Body of pancreas (tissue), 4 donors: ENCODE data around the gene ATF7. TPM values are rescaled to one million over a fixed set of nuclear protein-coding genes. Genes with fewer than 3 reads are reported as not detected.

ENCODE experiments used
- ATAC-seq: fragments of 150-250 bp; one replicate; pipeline ENCODE4 v1.9.1; 2016
- DNase-seq, 4 donors: peaks; one replicate each; pipeline ENCODE4 v3.0.0-alpha.2; 2019
- H3K27ac ChIP-seq, 4 donors: fragments of 200-600 bp; sonication (generic); 1 replicate in 3 of 4; 2 replicates in 1 of 4; pipeline versions ENCODE4 v1.5.1 to v1.6.1; 2016 to 2019; ENCODE audit warnings: mild to moderate bottlenecking in 1 of 4, mixed read lengths in 1 of 4, moderate library complexity in 1 of 4
- H3K27me3 ChIP-seq, 2 donors: fragments of 200-600 bp; sonication (generic); one replicate each; pipeline ENCODE4 v1.6.0; 2016; ENCODE audit warnings: mild to moderate bottlenecking in 1 of 2
- H3K36me3 ChIP-seq, 2 donors: fragments of 200-600 bp; sonication (generic); replicated peaks in 1 of 2; 2 replicates each; pipeline ENCODE4 v1.5.1; 2016; ENCODE audit warnings: low read depth in 2 of 2; ENCODE audit not compliant: insufficient read depth in 1 of 2
- H3K4me1 ChIP-seq: fragments of 200-600 bp; sonication (generic); one replicate; pipeline ENCODE4 v1.6.0; 2016
- H3K4me3 ChIP-seq, 2 donors: fragments of 200-600 bp; sonication (generic); 1 replicate in 1 of 2; 2 replicates in 1 of 2; pipeline ENCODE4 v1.5.1; 2016 to 2019
- H3K9me3 ChIP-seq, 3 donors: fragments of 200-600 bp; sonication (generic); 1 replicate in 2 of 3; 2 replicates in 1 of 3; pipeline ENCODE4 v1.5.1; 2016
- POLR2A ChIP-seq, 3 donors: fragments of 450-650 bp; IDR thresholded peaks; one replicate each; pipeline ENCODE4 v1.6.1; 2016; ENCODE audit warnings: antibody characterized with exemption in 3 of 3, mild to moderate bottlenecking in 2 of 3
- WGBS, 2 donors: methylation state at CpG; one replicate each; pipeline ENCODE4 v1.1.5; 2017; 5-methylcytosine and 5-hydroxymethylcytosine counted together
- intact Hi-C: fragments of 100-400 bp; cut with DNase I; formaldehyde crosslinking; loops from one replicate; pipeline ENCODE4 v1.15.1; 2023
- total RNA-seq, 2 donors: library from RNA; depleted of rRNA; stranded (reverse); fragments of >200 nt; gene quantifications; one replicate each; pipeline ENCODE4 v1.1.0, GENCODE V29; 2016
- TF ChIP-seq, protein P1 (sequence below), 7 experiments: fragments of 450-650 bp in 4 of 7; fragments of 200-600 bp in 3 of 7; sonication (generic) in 3 of 7; IDR thresholded peaks; one replicate each; pipeline ENCODE4 v1.5.1; 2016 to 2019; ENCODE audit warnings: antibody characterized with exemption in 7 of 7

Gene ATF7
- total RNA-seq, 2 donors from 2014 or later, result 12.9 to 21.3 TPM

DNA sequence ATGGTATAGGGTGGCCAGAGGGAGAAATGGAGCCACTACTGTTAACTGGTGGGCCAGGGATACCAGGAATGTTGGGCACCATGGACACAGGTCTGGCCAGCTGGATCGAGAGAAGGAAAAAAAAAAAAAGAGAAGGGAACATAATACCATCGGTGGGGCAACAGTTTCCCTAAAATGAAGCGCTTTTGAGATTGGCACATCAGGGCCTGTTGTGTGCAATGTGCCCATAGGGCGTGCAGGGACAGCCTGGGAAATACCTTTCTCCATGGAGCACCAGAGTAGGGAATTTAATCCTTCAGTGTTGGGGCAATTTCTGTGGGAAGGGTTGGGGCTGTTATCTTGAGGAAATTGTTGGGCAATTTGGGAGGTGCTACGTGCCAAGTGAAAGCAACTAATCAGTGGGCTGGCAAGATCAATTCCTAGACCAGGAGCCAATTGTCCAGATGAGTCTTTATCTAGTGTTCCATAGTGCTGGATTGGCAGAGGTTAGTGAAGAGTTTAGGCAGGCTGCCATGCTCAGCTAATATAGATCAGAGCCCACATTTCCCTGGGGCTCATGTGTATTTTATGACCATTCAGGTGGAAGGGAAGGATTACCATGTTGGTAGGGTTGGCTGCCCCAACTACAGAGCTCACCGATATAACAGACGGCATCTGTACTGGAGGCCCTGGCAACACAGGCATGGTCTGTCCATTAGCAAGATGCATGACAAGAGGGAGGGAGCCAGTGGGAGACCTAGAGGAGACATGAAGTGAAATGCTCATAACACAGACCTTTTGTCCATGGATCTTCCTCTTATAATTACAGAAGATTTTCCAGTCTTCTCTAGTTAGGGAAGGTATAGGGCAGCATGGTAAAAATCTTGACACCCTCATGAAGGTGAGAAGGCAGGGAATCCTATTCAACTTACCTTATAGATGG, 93.4 kb downstream of the ATF7 start:
- peaks cover 11 to 44% of the 10 kb centered on the region in 2 donors for H3K36me3 ChIP-seq
- DNase-seq (no peak), ATAC-seq (no peak)
- WGBS, 2 donors, result 87 to 92% methylated on average over 7 of the region's 7 CpGs
- H3K4me3 ChIP-seq, result no peak overlapping the region
- no peaks in the 10 kb centered on the region for H3K9me3 ChIP-seq
- intact Hi-C loops, result no loop called here
- H3K27me3 ChIP-seq, result no peaks in the 10 kb centered on the region
- TF ChIP-seq, protein P1, sequence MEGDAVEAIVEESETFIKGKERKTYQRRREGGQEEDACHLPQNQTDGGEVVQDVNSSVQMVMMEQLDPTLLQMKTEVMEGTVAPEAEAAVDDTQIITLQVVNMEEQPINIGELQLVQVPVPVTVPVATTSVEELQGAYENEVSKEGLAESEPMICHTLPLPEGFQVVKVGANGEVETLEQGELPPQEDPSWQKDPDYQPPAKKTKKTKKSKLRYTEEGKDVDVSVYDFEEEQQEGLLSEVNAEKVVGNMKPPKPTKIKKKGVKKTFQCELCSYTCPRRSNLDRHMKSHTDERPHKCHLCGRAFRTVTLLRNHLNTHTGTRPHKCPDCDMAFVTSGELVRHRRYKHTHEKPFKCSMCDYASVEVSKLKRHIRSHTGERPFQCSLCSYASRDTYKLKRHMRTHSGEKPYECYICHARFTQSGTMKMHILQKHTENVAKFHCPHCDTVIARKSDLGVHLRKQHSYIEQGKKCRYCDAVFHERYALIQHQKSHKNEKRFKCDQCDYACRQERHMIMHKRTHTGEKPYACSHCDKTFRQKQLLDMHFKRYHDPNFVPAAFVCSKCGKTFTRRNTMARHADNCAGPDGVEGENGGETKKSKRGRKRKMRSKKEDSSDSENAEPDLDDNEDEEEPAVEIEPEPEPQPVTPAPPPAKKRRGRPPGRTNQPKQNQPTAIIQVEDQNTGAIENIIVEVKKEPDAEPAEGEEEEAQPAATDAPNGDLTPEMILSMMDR (IDR thresholded peaks at IDR 0.05), result no peak
- no peak for TF ChIP-seq POLR2A (IDR thresholded peaks at IDR 0.05)
- H3K4me1 ChIP-seq, result peaks cover 20% of the 10 kb centered on the region
- H3K27ac ChIP-seq, result peak overlapping the region in 2 of 4 donors; percentile 7 to 9

DNA sequence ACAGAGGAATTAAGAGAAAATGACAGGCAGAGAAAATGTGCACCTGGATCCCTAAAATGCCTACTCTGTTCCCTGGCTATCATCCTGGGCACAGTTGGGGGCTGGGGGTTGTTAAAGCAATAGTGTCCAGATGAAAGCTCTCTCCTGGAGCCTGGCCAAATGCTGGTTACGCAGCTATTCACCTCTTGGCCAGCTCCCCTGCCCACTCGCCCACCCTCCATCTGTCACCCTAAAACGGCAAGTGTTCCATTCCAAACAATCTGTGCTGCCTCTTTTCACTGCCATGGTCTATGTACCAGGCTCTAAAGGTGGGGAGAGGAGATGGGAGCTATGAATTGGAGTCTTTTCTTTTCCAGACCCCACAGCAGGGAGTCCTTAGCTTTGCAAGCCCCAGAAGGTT, 94.2 kb downstream of the ATF7 start:
- DNase-seq (no peak), ATAC-seq (no peak)
- WGBS, 2 donors, result 33 to 49% methylated on average over 3 of the region's 3 CpGs
- H3K27me3 ChIP-seq, result no peaks in the 10 kb centered on the region
- H3K4me1 ChIP-seq, result peaks cover 13% of the 10 kb centered on the region
- H3K36me3 ChIP-seq, result peaks cover 11 to 46% of the 10 kb centered on the region in 2 donors
- no peak overlapping the region for H3K4me3 ChIP-seq
- intact Hi-C loops, result no loop called here
- H3K9me3 ChIP-seq, result no peaks in the 10 kb centered on the region
- TF ChIP-seq POLR2A (IDR thresholded peaks at IDR 0.05), result no peak
- TF ChIP-seq, protein P1 (IDR thresholded peaks at IDR 0.05), result no peak
- no peak overlapping the region for H3K27ac ChIP-seq

DNA sequence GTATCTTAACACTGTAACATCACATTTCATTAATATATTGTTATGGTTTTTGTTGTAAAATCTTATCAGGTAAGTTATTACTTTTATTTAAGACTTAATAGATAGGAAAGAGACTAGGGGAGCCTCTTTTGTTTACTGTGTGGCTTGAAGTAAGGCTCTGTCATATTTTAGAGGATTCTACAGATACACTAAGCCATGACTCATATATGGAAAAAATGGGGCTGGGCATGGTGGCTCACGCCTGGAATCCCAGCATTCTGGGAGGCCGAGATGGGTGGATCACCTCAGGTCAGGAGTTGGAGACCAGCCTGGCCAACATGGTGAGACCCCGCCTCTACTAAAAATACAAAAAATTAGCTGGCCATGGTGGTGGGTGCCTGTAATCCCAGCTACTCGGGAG, 95.3 kb downstream of the ATF7 start:
- no peak for ATAC-seq
- peaks cover 11 to 41% of the 10 kb centered on the region in 2 donors for H3K36me3 ChIP-seq
- intact Hi-C loops, result no loop called here

DNA sequence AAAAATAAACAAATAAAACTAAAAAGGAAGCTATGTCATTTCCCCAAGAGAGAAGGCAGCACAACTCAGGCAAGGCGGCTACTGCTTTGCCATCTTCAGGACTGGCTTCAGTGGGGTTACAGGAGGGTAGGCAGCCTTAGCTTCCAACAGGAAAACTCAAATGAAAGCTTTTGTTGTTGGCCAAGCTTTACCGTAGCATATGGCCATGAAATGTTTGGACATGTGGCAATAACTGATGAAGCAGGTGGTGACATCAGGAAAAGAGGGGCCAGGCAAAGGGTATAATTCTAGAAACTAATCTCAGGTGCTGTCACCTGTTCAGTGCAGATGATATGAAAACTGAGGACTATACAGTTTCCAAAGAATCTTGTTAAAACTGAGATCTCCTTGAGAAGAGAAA, 96.1 kb downstream of the ATF7 start:
- intact Hi-C loops, result no loop called here
- Histone ChIP-seq H3K27me3 (no peaks in the 10 kb centered on the region), H3K27ac (no peak overlapping the region), H3K4me3 (no peak overlapping the region), H3K4me1 (peaks cover 12% of the 10 kb centered on the region), H3K36me3 (peaks cover 11 to 42% of the 10 kb centered on the region in 2 donors), H3K9me3 (no peaks in the 10 kb centered on the region)
- ATAC-seq (no peak), DNase-seq (no peak)
- WGBS, 2 donors, result 90 to 92% methylated on average over 2 of the region's 2 CpGs
- TF ChIP-seq, protein P1 (IDR thresholded peaks at IDR 0.05), result no peak
- no peak for TF ChIP-seq POLR2A (IDR thresholded peaks at IDR 0.05)

More for the DNA sequence above, 95.3 kb downstream of the ATF7 start:
- DNase-seq, result no peak
- peaks cover 12% of the 10 kb centered on the region for H3K4me1 ChIP-seq
- no peak overlapping the region for H3K27ac ChIP-seq
- TF ChIP-seq, protein P1 (IDR thresholded peaks at IDR 0.05), result no peak
- TF ChIP-seq POLR2A (IDR thresholded peaks at IDR 0.05), result no peak
- no peaks in the 10 kb centered on the region for H3K9me3 ChIP-seq
- WGBS, 2 donors, result 92 to 94% methylated on average over 4 of the region's 4 CpGs
- no peaks in the 10 kb centered on the region for H3K27me3 ChIP-seq
- H3K4me3 ChIP-seq, result no peak overlapping the region
